ENCODE data around the gene SOHLH2.

- TF ChIP-seq CTCF (IDR thresholded peaks at IDR 0.05) (no peak), EP300 (IDR thresholded peaks at IDR 0.05) (no peak), POLR2AphosphoS5 (IDR thresholded peaks at IDR 0.05) (no peak)
Measured at GRCh38 chr13:36207672-36208071, 6.7 kb downstream of the SOHLH2 start.

Measured in gastroesophageal sphincter (tissue), 3 donors.